ENCODE measurements around the gene CNTN5. TPM values are rescaled to one million over a fixed set of nuclear protein-coding genes. Genes with fewer than 3 reads are reported as not detected.

The CNTN5 gene
- total and polyA plus RNA-seq, 2 donors (not counting 1 experiment from before 2014, with no cell fraction given) = not detected

GRCh38 chr11:99098258-99098657 is 77.5 kb downstream of the CNTN5 start:
- no peak for DNase-seq
- Histone ChIP-seq H3K9ac (ENCODE audit: low read length) (no peak overlapping the region), H3K4me3 (ENCODE audit: control extremely low read depth in 1 of 5, extremely low read depth in 1 of 5, insufficient read depth in 1 of 5, low read depth in 2 of 5, low read length in 4 of 5) (no peak overlapping the region), H2AFZ (ENCODE audit: insufficient read depth, low read depth, low read length, poor library complexity, severe bottlenecking) (no peak overlapping the region), H3K36me3 (replicated peaks in 1 of 2; ENCODE audit: control extremely low read depth in 1 of 2, control insufficient read depth in 1 of 2, extremely low read depth in 1 of 2, insufficient read depth in 2 of 2, low read length in 1 of 2) (no peaks in the 10 kb centered on the region), H3K79me2 (ENCODE audit: control insufficient read depth, insufficient read depth, low read length) (no peaks in the 10 kb centered on the region), H3K27me3 (replicated peaks in 1 of 4; ENCODE audit: control extremely low read depth in 1 of 4, control insufficient read depth in 3 of 4, insufficient read depth in 4 of 4, low read length in 3 of 4) (no peaks in the 10 kb centered on the region), H3K4me1 (ENCODE audit: control insufficient read depth in 2 of 2, insufficient read depth in 2 of 2, low read length in 2 of 2) (no peaks in the 10 kb centered on the region), H3K9me3 (ENCODE audit: control extremely low read depth in 1 of 3, control insufficient read depth in 2 of 3, insufficient read depth in 1 of 3, low read length in 2 of 3) (peaks cover 0 to 7% (median 0%) of the 10 kb centered on the region in 3 donors), H3K27ac (ENCODE audit: low read length in 2 of 2) (no peak overlapping the region), H4K20me1 (ENCODE audit: control insufficient read depth, insufficient read depth, low read length, poor library complexity, severe bottlenecking) (no peaks in the 10 kb centered on the region), H3K4me2 (replicated peaks; ENCODE audit: low read depth, low read length, poor library complexity, severe bottlenecking) (no peak overlapping the region)
- intact Hi-C loops (cut with micrococcal nuclease) = no loop called here
- Mint-ChIP-seq H3K4me1 (no peaks in the 10 kb centered on the region), H3K27me3 (no peaks in the 10 kb centered on the region), H3K4me3 (no peak overlapping the region), H3K9me3 (ENCODE audit: insufficient read depth) (peaks cover 8% of the 10 kb centered on the region), H3K27ac (no peak overlapping the region)
- TF ChIP-seq EZH2 (IDR thresholded peaks at IDR 0.05; ENCODE audit: borderline replicate concordance, insufficient read depth, low read depth, low read length, poor library complexity, severe bottlenecking) (no peak), CTCF (IDR thresholded peaks at IDR 0.05) (no peak)
- ChIA-PET POLR2A (no interaction called here), CTCF (no interaction called here)
- 100% methylated on average over 1 of the region's 6 CpGs for WGBS (ENCODE audit: insufficient coverage)
- no peak for ATAC-seq (ENCODE audit: low read depth)

- Histone ChIP-seq H3K36me3 (replicated peaks in 1 of 2; ENCODE audit: control extremely low read depth in 1 of 2, control insufficient read depth in 1 of 2, extremely low read depth in 1 of 2, insufficient read depth in 2 of 2, low read length in 1 of 2) (no peaks in the 10 kb centered on the region), H3K9me3 (ENCODE audit: control extremely low read depth in 1 of 3, control insufficient read depth in 2 of 3, insufficient read depth in 1 of 3, low read length in 2 of 3) (peaks cover 0 to 7% (median 0%) of the 10 kb centered on the region in 3 donors), H3K4me2 (replicated peaks; ENCODE audit: low read depth, low read length, poor library complexity, severe bottlenecking) (no peak overlapping the region), H3K79me2 (ENCODE audit: control insufficient read depth, insufficient read depth, low read length) (no peaks in the 10 kb centered on the region), H3K4me1 (ENCODE audit: control insufficient read depth in 2 of 2, insufficient read depth in 2 of 2, low read length in 2 of 2) (no peaks in the 10 kb centered on the region), H4K20me1 (ENCODE audit: control insufficient read depth, insufficient read depth, low read length, poor library complexity, severe bottlenecking) (no peaks in the 10 kb centered on the region), H3K9ac (ENCODE audit: low read length) (no peak overlapping the region), H2AFZ (ENCODE audit: insufficient read depth, low read depth, low read length, poor library complexity, severe bottlenecking) (no peak overlapping the region), H3K27ac (ENCODE audit: low read length in 2 of 2) (no peak overlapping the region), H3K27me3 (replicated peaks in 1 of 4; ENCODE audit: control extremely low read depth in 1 of 4, control insufficient read depth in 3 of 4, insufficient read depth in 4 of 4, low read length in 3 of 4) (no peaks in the 10 kb centered on the region), H3K4me3 (ENCODE audit: control extremely low read depth in 1 of 5, extremely low read depth in 1 of 5, insufficient read depth in 1 of 5, low read depth in 2 of 5, low read length in 4 of 5) (no peak overlapping the region)
- Mint-ChIP-seq H3K4me1 (no peaks in the 10 kb centered on the region), H3K9me3 (ENCODE audit: insufficient read depth) (peaks cover 8% of the 10 kb centered on the region), H3K27ac (no peak overlapping the region), H3K4me3 (no peak overlapping the region), H3K27me3 (no peaks in the 10 kb centered on the region)
- CTCF ChIA-PET = no interaction called here
- DNase-seq (no peak), ATAC-seq (ENCODE audit: low read depth) (no peak)
- intact Hi-C loops (cut with micrococcal nuclease) = no loop called here
- TF ChIP-seq CTCF (IDR thresholded peaks at IDR 0.05) (no peak), EZH2 (IDR thresholded peaks at IDR 0.05; ENCODE audit: borderline replicate concordance, insufficient read depth, low read depth, low read length, poor library complexity, severe bottlenecking) (no peak)
- WGBS (ENCODE audit: insufficient coverage) = no CpG with 5 or more reads among the region's 1 CpG
- POLR2A ChIA-PET = no interaction called here
Measured at GRCh38 chr11:99098751-99099150, 78.0 kb downstream of the CNTN5 start.

All from B cell (primary cell).